Hepatic stellate cell (primary cell): ENCODE measurements around the gene LRRFIP1.
"Not testable (repeated sequence)": the region's sequence is repeated elsewhere in the genome, so short reads cannot be mapped to it uniquely, and the experiment has no call there.

ENCODE experiments used
- DNase-seq: peaks from one replicate; pipeline ENCODE4 v3.0.0; 2011; ENCODE audit warnings: low spot score

LRRFIP1 gene

DNA sequence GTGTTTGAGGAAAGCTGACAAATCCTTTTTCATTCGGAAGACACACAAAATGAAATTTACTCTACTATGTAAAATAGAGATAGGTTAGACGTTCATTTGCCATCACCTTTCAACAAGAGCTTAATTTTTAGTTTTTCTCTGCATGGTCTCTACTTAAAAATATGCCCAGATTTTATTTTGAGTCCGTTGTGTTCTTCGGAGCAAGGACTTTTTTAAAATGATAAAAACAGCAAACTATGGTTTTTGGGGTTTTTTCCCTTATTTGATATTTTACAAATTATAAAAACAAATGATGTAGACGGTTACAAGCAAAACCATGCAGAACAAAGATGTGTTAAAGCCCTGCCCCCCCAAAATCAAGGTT lies 117.8 kb downstream of the LRRFIP1 start:
- no peak for DNase-seq

GRCh38 chr2:237746302-237747080 lies 119.1 kb downstream of the LRRFIP1 start:
- DNase-seq = no peak

DNA sequence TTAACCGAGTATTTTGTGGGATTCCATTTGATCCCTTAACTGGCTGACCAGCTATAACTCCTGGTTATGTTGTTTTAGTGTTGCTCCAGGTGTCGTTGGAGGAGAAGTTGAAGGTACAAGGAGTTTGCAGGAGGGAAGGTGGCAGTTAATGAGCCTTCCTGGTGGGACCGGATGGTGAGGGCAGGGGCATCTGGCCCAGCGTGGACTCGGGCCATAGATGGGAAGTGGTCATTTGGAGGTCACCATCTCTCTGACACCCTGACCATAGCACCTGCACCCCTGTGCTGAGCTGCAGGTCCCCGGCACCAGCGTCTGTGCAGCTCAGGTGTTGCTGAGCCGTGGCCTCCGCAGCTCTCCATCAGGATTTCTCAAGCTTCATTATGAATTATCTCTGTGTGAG lies 119.8 kb downstream of the LRRFIP1 start:
- no peak for DNase-seq

- DNase-seq = no peak
These were observed 121.6 kb downstream of the LRRFIP1 start for GRCh38 chr2:237749002-237749401.

- no peak for DNase-seq
These were observed 122.6 kb downstream of the LRRFIP1 start for GRCh38 chr2:237749961-237750360.

DNA sequence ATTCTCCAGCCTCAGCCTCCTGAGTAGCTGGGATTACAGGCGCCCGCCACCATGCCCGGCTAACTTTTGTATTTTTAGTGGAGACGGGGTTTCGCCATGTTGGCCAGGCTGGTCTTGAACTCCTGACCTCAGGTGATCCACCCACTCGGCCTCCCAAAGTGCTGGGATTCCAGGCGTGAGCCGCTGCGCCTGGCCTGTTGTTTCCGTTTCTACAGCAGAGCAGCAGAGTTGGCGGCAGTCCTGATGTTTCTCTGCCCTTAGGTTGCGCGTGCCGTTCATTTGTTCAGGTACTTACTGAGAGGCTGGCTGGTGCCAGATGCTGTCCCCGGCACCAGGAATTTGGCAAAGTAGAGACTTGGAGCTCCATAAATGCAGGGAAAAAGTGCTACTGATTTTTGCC lies 123.1 kb downstream of the LRRFIP1 start:
- DNase-seq = not testable (repeated sequence)

GRCh38 chr2:237752761-237753165 lies 125.4 kb downstream of the LRRFIP1 start:
- no peak for DNase-seq

GRCh38 chr2:237754182-237754581 lies 126.8 kb downstream of the LRRFIP1 start:
- DNase-seq = peak; percentile 61

GRCh38 chr2:237754626-237755248 lies 127.3 kb downstream of the LRRFIP1 start:
- DNase-seq = no peak

GRCh38 chr2:237757616-237758015 lies 130.2 kb downstream of the LRRFIP1 start:
- no peak for DNase-seq

DNA sequence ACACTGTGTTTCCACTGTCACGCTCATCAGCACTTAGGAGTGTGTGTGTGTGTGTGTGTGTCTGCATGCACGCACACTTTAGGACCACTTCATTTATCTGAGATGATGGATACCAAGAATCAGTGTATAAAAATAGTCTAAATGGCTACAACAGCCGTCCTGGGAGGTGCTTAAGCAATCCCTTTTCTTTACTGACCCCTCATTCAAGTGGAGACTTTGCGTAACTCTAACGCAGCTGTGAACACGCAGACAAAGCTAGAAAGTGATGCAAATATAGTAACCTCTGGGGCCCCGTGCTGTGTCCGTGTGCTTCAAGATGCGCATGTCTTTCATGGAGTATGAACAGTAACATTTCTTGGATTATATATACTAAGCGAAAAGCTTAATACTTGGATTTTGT lies 130.8 kb downstream of the LRRFIP1 start:
- DNase-seq = no peak

- no peak for DNase-seq
These were observed 131.8 kb downstream of the LRRFIP1 start for GRCh38 chr2:237759176-237759575.

- DNase-seq = no peak
These were observed 133.4 kb downstream of the LRRFIP1 start for GRCh38 chr2:237760506-237761502.

GRCh38 chr2:237762291-237763182 lies 135.2 kb downstream of the LRRFIP1 start:
- DNase-seq = peak; percentile 29

DNA sequence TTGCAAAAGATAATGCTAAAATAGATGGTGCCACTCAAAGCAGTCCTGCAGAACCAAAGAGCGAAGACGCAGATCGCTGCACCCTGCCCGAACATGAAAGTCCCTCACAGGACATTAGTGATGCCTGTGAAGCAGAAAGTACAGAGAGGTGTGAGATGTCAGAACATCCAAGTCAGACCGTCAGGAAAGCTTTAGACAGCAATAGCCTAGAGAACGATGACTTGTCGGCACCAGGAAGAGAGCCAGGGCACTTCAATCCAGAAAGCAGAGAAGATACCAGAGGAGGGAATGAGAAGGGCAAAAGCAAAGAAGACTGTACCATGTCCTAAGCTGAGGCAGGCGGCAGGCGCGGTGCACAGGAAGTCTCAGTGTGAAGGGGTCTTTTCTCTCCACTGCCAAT lies 136.4 kb downstream of the LRRFIP1 start:
- DNase-seq = no peak

DNA sequence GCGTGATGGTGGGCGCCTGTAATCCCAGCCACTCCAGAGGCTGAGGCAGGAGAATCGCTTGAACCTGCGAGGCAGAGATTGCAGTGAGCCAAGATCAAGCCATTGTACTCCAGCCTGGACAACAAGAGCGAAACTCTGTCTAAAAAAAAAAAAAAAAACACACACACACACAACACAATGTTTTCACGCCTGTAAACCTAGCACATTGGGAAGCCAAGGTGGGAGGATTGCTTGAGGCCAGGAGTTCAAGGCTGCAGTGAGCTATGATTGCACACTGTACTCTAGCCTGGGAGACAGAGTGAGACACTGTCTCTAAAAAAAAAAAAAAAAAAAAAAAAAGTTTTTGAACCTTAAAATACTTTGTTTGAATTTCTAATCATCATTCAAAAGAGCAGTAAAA lies 137.7 kb downstream of the LRRFIP1 start:
- not testable (repeated sequence) for DNase-seq

- DNase-seq = no peak
These were observed 138.5 kb downstream of the LRRFIP1 start for GRCh38 chr2:237765875-237766274.

- peak; percentile 54 for DNase-seq
These were observed 139.0 kb downstream of the LRRFIP1 start for GRCh38 chr2:237766340-237766739.

- DNase-seq = no peak
These were observed 145.1 kb downstream of the LRRFIP1 start for GRCh38 chr2:237772513-237772912.

DNA sequence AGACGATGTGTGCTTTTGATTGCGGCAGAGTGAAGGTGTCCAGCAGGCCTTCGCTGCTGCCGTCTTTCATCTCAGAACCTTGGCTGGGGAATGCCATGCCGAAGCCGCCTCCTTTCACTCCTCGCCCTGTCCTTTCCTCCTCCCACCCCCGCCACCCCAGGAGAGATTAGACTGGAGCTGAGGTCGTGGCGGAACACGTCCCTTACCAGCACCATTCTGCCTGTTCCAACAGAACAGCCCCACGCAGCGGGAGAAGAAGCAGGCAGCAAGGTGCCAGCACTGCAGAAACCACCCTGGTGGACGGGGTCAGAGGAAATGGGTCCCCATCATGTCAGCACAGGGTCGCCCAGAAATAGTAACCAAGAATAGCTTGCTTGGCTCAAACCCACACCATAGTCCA lies 146.4 kb downstream of the LRRFIP1 start:
- no peak for DNase-seq

GRCh38 chr2:237774811-237775553 lies 147.6 kb downstream of the LRRFIP1 start:
- DNase-seq = peak; percentile 60
